ENCODE data around the gene APOBEC3A. TPM values are rescaled to one million over a fixed set of nuclear protein-coding genes. Genes with fewer than 3 reads are reported as not detected.

The APOBEC3A gene
- total and polyA plus RNA-seq, 2 of the 13 experiments (the other 11 are each of a cell fraction or from before 2014, with no cell fraction given) = not detected

DNA sequence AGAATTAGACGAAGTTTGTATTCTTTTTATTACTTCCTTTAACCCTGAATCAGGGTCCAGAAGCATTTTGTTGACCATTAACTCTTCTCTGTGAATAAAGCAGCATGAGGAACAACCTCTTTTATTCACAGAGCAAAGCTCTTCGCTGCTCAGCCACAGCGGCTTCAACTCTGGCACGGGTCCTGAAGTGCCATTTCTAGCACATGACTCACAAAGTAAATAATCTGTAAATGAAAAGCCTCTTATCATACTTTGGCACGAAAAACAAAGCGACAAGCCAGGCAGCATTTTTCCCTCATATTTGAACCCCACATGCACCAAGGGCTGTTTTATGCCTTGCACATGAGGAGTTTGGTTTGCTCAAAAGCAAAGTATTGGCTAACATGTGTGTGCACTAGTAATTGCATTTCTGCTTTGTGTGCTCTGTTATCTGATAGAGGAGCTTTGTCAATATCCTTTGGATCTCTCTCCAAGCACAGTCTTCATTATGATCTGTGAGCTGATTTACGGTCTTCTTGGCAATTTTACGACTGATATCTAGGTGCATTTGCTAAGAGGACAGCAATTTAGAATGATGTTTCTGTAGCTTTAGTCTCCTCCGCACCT lies 33.0 kb upstream of the APOBEC3A start (continued):
- TF ChIP-seq ZNF589 (CRISPR knock-in tag; conservative IDR thresholded peaks at IDR 0.05) (no peak), ATF1 (CRISPR knock-in tag; IDR thresholded peaks at IDR 0.05) (no peak), ERF (CRISPR knock-in tag; IDR thresholded peaks at IDR 0.05) (no peak), PHF20 (CRISPR knock-in tag; IDR thresholded peaks at IDR 0.05) (no peak), MED13 (CRISPR knock-in tag; IDR thresholded peaks at IDR 0.05) (no peak), ZNF749 (CRISPR knock-in tag; IDR thresholded peaks at IDR 0.05; ENCODE audit: borderline replicate concordance) (0 out of 2 replicates have a peak, but pooled peaks have one; percentile 47), ARNTL (CRISPR knock-in tag; IDR thresholded peaks at IDR 0.05) (no peak), ZMAT3 (CRISPR knock-in tag; conservative IDR thresholded peaks at IDR 0.05) (no peak), FOSL2 (CRISPR knock-in tag; IDR thresholded peaks at IDR 0.05) (peak; percentile 98), ZNF274 (CRISPR knock-in tag; IDR thresholded peaks at IDR 0.05) (no peak), ESRRA (CRISPR knock-in tag; IDR thresholded peaks at IDR 0.05; ENCODE audit: low read depth) (no peak), CEBPG (CRISPR knock-in tag; IDR thresholded peaks at IDR 0.05) (peak; percentile 84), ZNF737 (CRISPR knock-in tag; IDR thresholded peaks at IDR 0.05; ENCODE audit: borderline replicate concordance) (no peak), ZBTB42 (CRISPR knock-in tag; IDR thresholded peaks at IDR 0.05) (no peak), CREM (IDR thresholded peaks at IDR 0.05) (peak; percentile 56), CREM (CRISPR knock-in tag; IDR thresholded peaks at IDR 0.05) (no peak), XBP1 (CRISPR knock-in tag; IDR thresholded peaks at IDR 0.05) (no peak), ZNF207 (IDR thresholded peaks at IDR 0.05; ENCODE audit: borderline replicate concordance) (no peak), KMT2A (CRISPR knock-in tag; IDR thresholded peaks at IDR 0.05) (no peak), ZNF777 (CRISPR knock-in tag; IDR thresholded peaks at IDR 0.05) (no peak), TAF15 (IDR thresholded peaks at IDR 0.05; ENCODE audit: low read depth, low read length, poor library complexity, severe bottlenecking) (no peak), AKAP8 (CRISPR knock-in tag; IDR thresholded peaks at IDR 0.05) (no peak), FOXK1 (CRISPR knock-in tag; IDR thresholded peaks at IDR 0.05; ENCODE audit: borderline replicate concordance, low read depth) (no peak)
- TF ChIP-seq, protein P1, sequence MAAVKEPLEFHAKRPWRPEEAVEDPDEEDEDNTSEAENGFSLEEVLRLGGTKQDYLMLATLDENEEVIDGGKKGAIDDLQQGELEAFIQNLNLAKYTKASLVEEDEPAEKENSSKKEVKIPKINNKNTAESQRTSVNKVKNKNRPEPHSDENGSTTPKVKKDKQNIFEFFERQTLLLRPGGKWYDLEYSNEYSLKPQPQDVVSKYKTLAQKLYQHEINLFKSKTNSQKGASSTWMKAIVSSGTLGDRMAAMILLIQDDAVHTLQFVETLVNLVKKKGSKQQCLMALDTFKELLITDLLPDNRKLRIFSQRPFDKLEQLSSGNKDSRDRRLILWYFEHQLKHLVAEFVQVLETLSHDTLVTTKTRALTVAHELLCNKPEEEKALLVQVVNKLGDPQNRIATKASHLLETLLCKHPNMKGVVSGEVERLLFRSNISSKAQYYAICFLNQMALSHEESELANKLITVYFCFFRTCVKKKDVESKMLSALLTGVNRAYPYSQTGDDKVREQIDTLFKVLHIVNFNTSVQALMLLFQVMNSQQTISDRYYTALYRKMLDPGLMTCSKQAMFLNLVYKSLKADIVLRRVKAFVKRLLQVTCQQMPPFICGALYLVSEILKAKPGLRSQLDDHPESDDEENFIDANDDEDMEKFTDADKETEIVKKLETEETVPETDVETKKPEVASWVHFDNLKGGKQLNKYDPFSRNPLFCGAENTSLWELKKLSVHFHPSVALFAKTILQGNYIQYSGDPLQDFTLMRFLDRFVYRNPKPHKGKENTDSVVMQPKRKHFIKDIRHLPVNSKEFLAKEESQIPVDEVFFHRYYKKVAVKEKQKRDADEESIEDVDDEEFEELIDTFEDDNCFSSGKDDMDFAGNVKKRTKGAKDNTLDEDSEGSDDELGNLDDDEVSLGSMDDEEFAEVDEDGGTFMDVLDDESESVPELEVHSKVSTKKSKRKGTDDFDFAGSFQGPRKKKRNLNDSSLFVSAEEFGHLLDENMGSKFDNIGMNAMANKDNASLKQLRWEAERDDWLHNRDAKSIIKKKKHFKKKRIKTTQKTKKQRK (IDR thresholded peaks at IDR 0.05; ENCODE audit: low read length) = no peak
- TF ChIP-seq, protein P2, sequence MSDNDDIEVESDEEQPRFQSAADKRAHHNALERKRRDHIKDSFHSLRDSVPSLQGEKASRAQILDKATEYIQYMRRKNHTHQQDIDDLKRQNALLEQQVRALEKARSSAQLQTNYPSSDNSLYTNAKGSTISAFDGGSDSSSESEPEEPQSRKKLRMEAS (IDR thresholded peaks at IDR 0.05) = peak; percentile 35; the same call in 1 of the 2 replicates
- TF ChIP-seq, protein P3, sequence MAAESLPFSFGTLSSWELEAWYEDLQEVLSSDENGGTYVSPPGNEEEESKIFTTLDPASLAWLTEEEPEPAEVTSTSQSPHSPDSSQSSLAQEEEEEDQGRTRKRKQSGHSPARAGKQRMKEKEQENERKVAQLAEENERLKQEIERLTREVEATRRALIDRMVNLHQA (CRISPR knock-in tag; IDR thresholded peaks at IDR 0.05) = no peak
- TF ChIP-seq, protein P4, sequence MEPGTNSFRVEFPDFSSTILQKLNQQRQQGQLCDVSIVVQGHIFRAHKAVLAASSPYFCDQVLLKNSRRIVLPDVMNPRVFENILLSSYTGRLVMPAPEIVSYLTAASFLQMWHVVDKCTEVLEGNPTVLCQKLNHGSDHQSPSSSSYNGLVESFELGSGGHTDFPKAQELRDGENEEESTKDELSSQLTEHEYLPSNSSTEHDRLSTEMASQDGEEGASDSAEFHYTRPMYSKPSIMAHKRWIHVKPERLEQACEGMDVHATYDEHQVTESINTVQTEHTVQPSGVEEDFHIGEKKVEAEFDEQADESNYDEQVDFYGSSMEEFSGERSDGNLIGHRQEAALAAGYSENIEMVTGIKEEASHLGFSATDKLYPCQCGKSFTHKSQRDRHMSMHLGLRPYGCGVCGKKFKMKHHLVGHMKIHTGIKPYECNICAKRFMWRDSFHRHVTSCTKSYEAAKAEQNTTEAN (CRISPR knock-in tag; conservative IDR thresholded peaks at IDR 0.05) = peak; percentile 79; the same call in 1 of the 2 replicates
- TF ChIP-seq, protein P5, sequence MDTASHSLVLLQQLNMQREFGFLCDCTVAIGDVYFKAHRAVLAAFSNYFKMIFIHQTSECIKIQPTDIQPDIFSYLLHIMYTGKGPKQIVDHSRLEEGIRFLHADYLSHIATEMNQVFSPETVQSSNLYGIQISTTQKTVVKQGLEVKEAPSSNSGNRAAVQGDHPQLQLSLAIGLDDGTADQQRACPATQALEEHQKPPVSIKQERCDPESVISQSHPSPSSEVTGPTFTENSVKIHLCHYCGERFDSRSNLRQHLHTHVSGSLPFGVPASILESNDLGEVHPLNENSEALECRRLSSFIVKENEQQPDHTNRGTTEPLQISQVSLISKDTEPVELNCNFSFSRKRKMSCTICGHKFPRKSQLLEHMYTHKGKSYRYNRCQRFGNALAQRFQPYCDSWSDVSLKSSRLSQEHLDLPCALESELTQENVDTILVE (CRISPR knock-in tag; IDR thresholded peaks at IDR 0.05) = no peak
